Activated T-helper 9 cell treated with anti-CD3 and anti-CD28 coated beads, Interleukin-2, amount 50 U/mL, for 16 hours (primary cell): ENCODE data around the gene BCL2L12.
"Not testable (repeated sequence)": the region's sequence is repeated elsewhere in the genome, so short reads cannot be mapped to it uniquely, and the experiment has no call there.

Experiments
- DNase-seq: peaks from one replicate; pipeline ENCODE4 v3.0.0-alpha.2; 2020; ENCODE audit warnings: low read depth

The BCL2L12 gene

DNA sequence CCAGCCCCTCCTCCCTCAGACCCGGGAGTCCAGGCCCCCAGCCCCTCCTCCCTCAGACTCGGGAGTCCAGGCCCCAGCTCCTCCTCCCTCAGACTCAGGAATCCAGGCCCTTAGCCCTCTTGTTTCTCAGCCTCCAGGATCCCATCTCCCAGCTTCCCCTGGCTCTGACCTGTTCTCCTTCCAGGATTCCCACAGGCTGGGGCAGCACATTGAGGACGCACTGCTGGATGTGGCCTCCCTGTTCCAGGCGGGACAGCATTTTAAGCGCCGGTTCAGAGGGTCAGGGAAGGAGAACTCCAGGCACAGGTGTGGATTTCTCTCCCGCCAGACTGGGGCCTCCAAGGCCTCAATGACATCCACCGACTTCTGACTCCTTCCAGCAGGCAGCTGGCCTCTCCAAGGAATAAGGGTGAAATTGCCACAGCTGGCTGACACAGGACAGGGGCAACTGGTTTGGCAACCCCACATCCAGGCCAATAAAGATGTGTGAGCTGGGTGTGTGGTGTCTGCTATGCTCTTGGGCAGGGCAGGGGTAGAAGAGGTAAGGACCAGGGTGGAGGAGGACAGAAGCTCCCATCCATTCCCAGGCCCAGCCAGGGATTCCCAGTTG lies 47.6 kb downstream of the BCL2L12 start:
- DNase-seq = no peak

GRCh38 chr19:49716154-49716553 lies 50.4 kb downstream of the BCL2L12 start:
- DNase-seq = no peak

DNA sequence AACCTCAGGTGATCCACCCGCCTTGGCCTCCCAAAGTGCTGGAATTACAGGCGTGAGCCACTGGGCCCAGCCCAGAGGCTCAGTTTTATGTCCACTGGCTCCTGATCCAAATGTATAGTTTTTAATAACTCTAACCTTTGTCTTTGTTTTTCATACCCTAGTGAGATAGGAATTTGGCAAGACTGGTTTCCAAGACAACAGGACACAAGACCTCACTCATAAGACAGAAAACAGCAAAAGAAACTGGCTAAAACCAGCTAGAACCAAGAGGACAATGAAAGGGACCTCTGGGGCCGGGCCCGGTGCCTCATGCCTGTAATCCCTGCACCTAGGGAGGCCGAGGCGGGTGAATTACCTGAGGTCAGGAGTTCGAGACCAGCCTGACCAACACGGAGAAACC lies 52.8 kb downstream of the BCL2L12 start:
- DNase-seq = no peak

GRCh38 chr19:49718991-49719390 lies 53.3 kb downstream of the BCL2L12 start:
- DNase-seq = no peak

DNA sequence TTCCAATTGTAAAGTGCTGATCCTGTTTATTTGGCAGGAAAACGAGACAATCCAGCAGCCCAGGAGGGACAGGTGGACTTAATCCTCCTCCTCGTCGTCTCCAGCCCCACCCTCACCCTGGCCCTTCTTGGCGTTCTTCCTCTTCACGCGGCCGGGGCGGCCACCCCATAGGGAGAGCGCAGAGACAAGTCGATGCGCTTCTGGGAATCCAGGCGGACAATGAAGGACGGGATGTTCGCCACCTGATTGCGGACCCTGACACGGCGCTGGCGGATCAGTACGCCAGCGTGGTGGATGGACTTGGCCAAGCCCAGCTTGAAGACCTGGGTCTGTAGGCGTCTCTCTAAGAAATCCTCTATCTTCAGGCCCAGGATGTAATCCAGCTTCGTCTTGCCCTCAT lies 53.7 kb downstream of the BCL2L12 start:
- DNase-seq = not testable (repeated sequence)
